H9 (cell line): ENCODE data around the gene BACH2. TPM values are rescaled to one million over a fixed set of nuclear protein-coding genes. Genes with fewer than 3 reads are reported as not detected.

Experiments
- DNase-seq: peaks from one replicate; pipeline ENCODE4 v3.0.0-alpha.2; 2017
- H2AFZ ChIP-seq: one replicate; pipeline ENCODE4 v1.6.1; 2013; ENCODE audit warnings: mild to moderate bottlenecking, low read length, control low read depth, moderate library complexity
- H2AK5ac ChIP-seq: 2 replicates; pipeline ENCODE4 v1.6.1; 2013; ENCODE audit warnings: low read length, control low read depth, mixed read lengths; ENCODE audit not compliant: insufficient read length
- H2BK120ac ChIP-seq: one replicate; pipeline ENCODE4 v1.6.1; 2013; ENCODE audit warnings: low read depth, mild to moderate bottlenecking, low read length, control low read depth, inconsistent platforms; ENCODE audit not compliant: poor library complexity, severe bottlenecking
- H2BK12ac ChIP-seq: 2 replicates; pipeline ENCODE4 v1.6.1; 2013; ENCODE audit warnings: low read length, control low read depth, mixed read lengths, low read depth; ENCODE audit not compliant: insufficient read length
- H2BK15ac ChIP-seq: 2 replicates; pipeline ENCODE4 v1.6.1; 2013; ENCODE audit warnings: low read depth, low read length, control low read depth
- H2BK20ac ChIP-seq: one replicate; pipeline ENCODE4 v1.6.1; 2013; ENCODE audit warnings: low read depth, mild to moderate bottlenecking, low read length, control low read depth, inconsistent platforms; ENCODE audit not compliant: poor library complexity, severe bottlenecking
- H2BK5ac ChIP-seq: 2 replicates; pipeline ENCODE4 v1.6.1; 2013; ENCODE audit warnings: low read length, control low read depth, mixed read lengths; ENCODE audit not compliant: insufficient read length
- H3K14ac ChIP-seq: 2 replicates; pipeline ENCODE4 v1.6.1; 2013; ENCODE audit warnings: low read length, control low read depth; ENCODE audit not compliant: insufficient read depth
- H3K18ac ChIP-seq: 2 replicates; pipeline ENCODE4 v1.6.1; 2013; ENCODE audit warnings: low read depth, mild to moderate bottlenecking, mixed read lengths, low read length, control low read depth; ENCODE audit not compliant: insufficient read length
- H3K23ac ChIP-seq: 2 replicates; pipeline ENCODE4 v1.6.1; 2013; ENCODE audit warnings: low read length, control low read depth, mixed read lengths, low read depth; ENCODE audit not compliant: insufficient read length
- H3K23me2 ChIP-seq: 2 replicates; pipeline ENCODE4 v1.6.1; 2013; ENCODE audit warnings: low read depth, mild to moderate bottlenecking, mixed read lengths, low read length, control low read depth; ENCODE audit not compliant: insufficient read length, poor library complexity, severe bottlenecking
- H3K27ac ChIP-seq: 2 replicates; pipeline ENCODE4 v1.5.1; 2013; ENCODE audit warnings: low read length, control low read depth, mixed read lengths, low read depth; ENCODE audit not compliant: insufficient read length
- H3K27me3 ChIP-seq: 2 replicates; pipeline ENCODE4 v1.6.1; 2013; ENCODE audit warnings: low read length, control low read depth, inconsistent platforms; ENCODE audit not compliant: insufficient read depth
- H3K4ac ChIP-seq: 2 replicates; pipeline ENCODE4 v1.6.1; 2013; ENCODE audit warnings: low read depth, mild to moderate bottlenecking, control low read depth, inconsistent platforms, low read length, moderate library complexity
- H3K4me1 ChIP-seq: 2 replicates; pipeline ENCODE4 v1.6.1; 2013; ENCODE audit warnings: low read length, control low read depth, inconsistent platforms; ENCODE audit not compliant: insufficient read depth
- H3K4me2 ChIP-seq: 2 replicates; pipeline ENCODE4 v1.6.1; 2013; ENCODE audit warnings: low read length, control low read depth, mixed read lengths; ENCODE audit not compliant: insufficient read length, insufficient read depth
- H3K56ac ChIP-seq: 2 replicates; pipeline ENCODE4 v1.6.1; 2013; ENCODE audit warnings: low read depth, mild to moderate bottlenecking, mixed read lengths, low read length, control low read depth; ENCODE audit not compliant: insufficient read length
- H3K79me1 ChIP-seq: 2 replicates; pipeline ENCODE4 v1.6.1; 2013; ENCODE audit warnings: low read depth, mild to moderate bottlenecking, moderate library complexity, low read length, control low read depth, inconsistent platforms; ENCODE audit not compliant: insufficient read depth, poor library complexity, severe bottlenecking
- H3K79me2 ChIP-seq: 2 replicates; pipeline ENCODE4 v1.6.1; 2013; ENCODE audit warnings: low read length, control low read depth, inconsistent platforms; ENCODE audit not compliant: insufficient read depth
- H3K9ac ChIP-seq: 2 replicates; pipeline ENCODE4 v1.6.1; 2013; ENCODE audit warnings: low read length, control low read depth, mixed read lengths; ENCODE audit not compliant: insufficient read length; ENCODE audit errors: extremely low read depth
- H3K9me3 ChIP-seq: one replicate; pipeline ENCODE4 v1.6.1; 2013; ENCODE audit warnings: low read depth, low read length, inconsistent platforms; ENCODE audit not compliant: control insufficient read depth
- H3T11ph ChIP-seq: one replicate; pipeline ENCODE4 v1.6.1; 2013; ENCODE audit warnings: mild to moderate bottlenecking, low read length, control low read depth, inconsistent platforms
- H4K20me1 ChIP-seq: one replicate; pipeline ENCODE4 v1.6.1; 2013; ENCODE audit not compliant: control insufficient read depth, insufficient read length, insufficient read depth
- H4K5ac ChIP-seq: 2 replicates; pipeline ENCODE4 v1.6.1; 2013; ENCODE audit warnings: low read depth, mild to moderate bottlenecking, mixed read lengths, low read length, control low read depth; ENCODE audit not compliant: insufficient read length
- H4K8ac ChIP-seq: replicated peaks from 2 replicates; pipeline ENCODE4 v1.6.1; 2013; ENCODE audit warnings: low read length, control low read depth, mixed read lengths, low read depth; ENCODE audit not compliant: insufficient read length
- H4K91ac ChIP-seq: 2 replicates; pipeline ENCODE4 v1.6.1; 2013; ENCODE audit warnings: low read depth, mild to moderate bottlenecking, moderate library complexity, mixed read lengths, low read length, control low read depth; ENCODE audit not compliant: insufficient read length
- H3K27ac Mint-ChIP-seq, 3 experiments: 2 replicates in 2 of 3; 3 replicates in 1 of 3; pipeline ENCODE4 v1.8.0; 2020 to 2021; ENCODE audit warnings: mixed read lengths in 3 of 3, mild to moderate bottlenecking in 1 of 3, moderate library complexity in 1 of 3
- H3K27me3 Mint-ChIP-seq: 2 replicates; pipeline ENCODE4 v1.8.0; 2021; ENCODE audit warnings: low read depth, mild to moderate bottlenecking, moderate library complexity, mixed read lengths
- H3K36me3 Mint-ChIP-seq, 3 experiments: 2 replicates in 2 of 3; 3 replicates in 1 of 3; pipeline ENCODE4 v1.8.0; 2020 to 2021; ENCODE audit warnings: low read depth in 3 of 3, mixed read lengths in 3 of 3; ENCODE audit not compliant: insufficient read depth in 1 of 3
- H3K4me1 Mint-ChIP-seq, 2 experiments: 2 replicates each; pipeline ENCODE4 v1.8.0; 2020; ENCODE audit warnings: mixed read lengths in 2 of 2
- H3K4me3 Mint-ChIP-seq, 2 experiments: 2 replicates in 1 of 2; 3 replicates in 1 of 2; pipeline ENCODE4 v1.8.0; 2020 to 2021; ENCODE audit warnings: mild to moderate bottlenecking in 2 of 2, mixed read lengths in 2 of 2, moderate library complexity in 1 of 2
- H3K9me3 Mint-ChIP-seq, 2 experiments: 2 replicates in 1 of 2; 3 replicates in 1 of 2; pipeline ENCODE4 v1.8.0; 2020; ENCODE audit warnings: mild to moderate bottlenecking in 2 of 2, mixed read lengths in 2 of 2, moderate library complexity in 1 of 2
- CTCF ChIP-seq: fragments of 200-600 bp; sonication (generic); conservative IDR thresholded peaks from 3 replicates; pipeline ENCODE4 v1.8.0; 2021; ENCODE audit warnings: antibody characterized with exemption, mild to moderate bottlenecking
- WGBS: extraction: QIAGEN DNeasy Blood & Tissue Kit; methylation state at CpG from one replicate; pipeline ENCODE4 v1.1.7; 2013; ENCODE audit warnings: missing lambda C conversion rate, low lambda C conversion rate, mixed read lengths; ENCODE audit not compliant: insufficient read length; ENCODE audit errors: extremely low coverage; 5-methylcytosine and 5-hydroxymethylcytosine counted together
- total RNA-seq: library from RNA; stranded (reverse); gene quantifications from 2 replicates; pipeline ENCODE4 v1.2.1, GENCODE V29; 2021

BACH2 gene
- total RNA-seq, 1 experiment from 2014 or later: 2.0 TPM

- Histone ChIP-seq H3K4me1 (peaks cover 8% of the 10 kb centered on the region), H2BK15ac (no peak overlapping the region), H3K4me2 (no peak overlapping the region), H2AK5ac (no peak overlapping the region), H3K14ac (no peak overlapping the region), H3T11ph (no peak overlapping the region), H2AFZ (no peak overlapping the region), H2BK5ac (no peak overlapping the region), H3K27ac (no peak overlapping the region), H4K20me1 (no peaks in the 10 kb centered on the region), H3K18ac (no peak overlapping the region), H2BK20ac (no peak overlapping the region), H4K8ac (no peak overlapping the region), H3K4ac (no peak overlapping the region), H2BK12ac (no peak overlapping the region), H4K5ac (no peak overlapping the region), H2BK120ac (no peak overlapping the region), H3K79me1 (no peaks in the 10 kb centered on the region), H3K23ac (no peak overlapping the region), H4K91ac (no peak overlapping the region), H3K9me3 (no peaks in the 10 kb centered on the region), H3K27me3 (no peaks in the 10 kb centered on the region), H3K9ac (no peak overlapping the region), H3K56ac (no peak overlapping the region), H3K79me2 (no peaks in the 10 kb centered on the region), H3K23me2 (no peaks in the 10 kb centered on the region)
- Mint-ChIP-seq H3K4me1 (peaks cover 34 to 35% of the 10 kb centered on the region in 2 experiments), H3K36me3 (no peaks in the 10 kb centered on the region), H3K4me3 (no peak overlapping the region), H3K9me3 (peaks cover 0 to under 1% of the 10 kb centered on the region in 2 experiments; a peak in 2 of 5 replicates), H3K27me3 (peaks cover 55% of the 10 kb centered on the region), H3K27ac (no peak overlapping the region)
- TF ChIP-seq CTCF: no peak
- WGBS: no CpG with 5 or more reads among the region's 8 CpGs
- peak; percentile 74 for DNase-seq
Observed at GRCh38 chr6:89895276-89895874, 401.3 kb downstream of the BACH2 start.
